ENCODE results near the gene IMMP2L. TPM values are rescaled to one million over a fixed set of nuclear protein-coding genes. Genes with fewer than 3 reads are reported as not detected.
A peak's percentile ranks its signal among the peaks of the same experiment; 100 is the strongest.

The IMMP2L gene
- total and polyA plus RNA-seq, 2 of the 13 experiments (the other 11 are each of a cell fraction or from before 2014, with no cell fraction given), result 7.8 to 16.9 TPM

DNA sequence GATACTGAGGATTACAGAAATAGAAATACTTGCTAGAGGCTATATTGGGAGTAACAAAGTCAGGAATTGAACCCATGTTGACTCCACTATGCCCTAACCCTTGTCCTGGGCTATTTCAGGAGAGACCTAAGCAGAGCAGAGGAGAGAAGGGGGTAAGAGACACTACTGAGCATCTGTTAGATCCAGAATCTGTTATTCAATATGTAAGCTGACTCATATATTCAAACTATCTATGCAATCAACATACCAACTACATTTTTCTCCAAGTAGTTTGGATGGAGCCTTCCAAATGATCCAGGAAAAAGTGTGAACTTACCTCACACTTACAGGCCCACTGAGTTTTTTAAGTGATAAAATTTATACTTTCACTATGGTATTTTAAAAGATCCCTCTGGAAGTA, 216.1 kb downstream of the IMMP2L start (continued):
- TF ChIP-seq, protein P1, sequence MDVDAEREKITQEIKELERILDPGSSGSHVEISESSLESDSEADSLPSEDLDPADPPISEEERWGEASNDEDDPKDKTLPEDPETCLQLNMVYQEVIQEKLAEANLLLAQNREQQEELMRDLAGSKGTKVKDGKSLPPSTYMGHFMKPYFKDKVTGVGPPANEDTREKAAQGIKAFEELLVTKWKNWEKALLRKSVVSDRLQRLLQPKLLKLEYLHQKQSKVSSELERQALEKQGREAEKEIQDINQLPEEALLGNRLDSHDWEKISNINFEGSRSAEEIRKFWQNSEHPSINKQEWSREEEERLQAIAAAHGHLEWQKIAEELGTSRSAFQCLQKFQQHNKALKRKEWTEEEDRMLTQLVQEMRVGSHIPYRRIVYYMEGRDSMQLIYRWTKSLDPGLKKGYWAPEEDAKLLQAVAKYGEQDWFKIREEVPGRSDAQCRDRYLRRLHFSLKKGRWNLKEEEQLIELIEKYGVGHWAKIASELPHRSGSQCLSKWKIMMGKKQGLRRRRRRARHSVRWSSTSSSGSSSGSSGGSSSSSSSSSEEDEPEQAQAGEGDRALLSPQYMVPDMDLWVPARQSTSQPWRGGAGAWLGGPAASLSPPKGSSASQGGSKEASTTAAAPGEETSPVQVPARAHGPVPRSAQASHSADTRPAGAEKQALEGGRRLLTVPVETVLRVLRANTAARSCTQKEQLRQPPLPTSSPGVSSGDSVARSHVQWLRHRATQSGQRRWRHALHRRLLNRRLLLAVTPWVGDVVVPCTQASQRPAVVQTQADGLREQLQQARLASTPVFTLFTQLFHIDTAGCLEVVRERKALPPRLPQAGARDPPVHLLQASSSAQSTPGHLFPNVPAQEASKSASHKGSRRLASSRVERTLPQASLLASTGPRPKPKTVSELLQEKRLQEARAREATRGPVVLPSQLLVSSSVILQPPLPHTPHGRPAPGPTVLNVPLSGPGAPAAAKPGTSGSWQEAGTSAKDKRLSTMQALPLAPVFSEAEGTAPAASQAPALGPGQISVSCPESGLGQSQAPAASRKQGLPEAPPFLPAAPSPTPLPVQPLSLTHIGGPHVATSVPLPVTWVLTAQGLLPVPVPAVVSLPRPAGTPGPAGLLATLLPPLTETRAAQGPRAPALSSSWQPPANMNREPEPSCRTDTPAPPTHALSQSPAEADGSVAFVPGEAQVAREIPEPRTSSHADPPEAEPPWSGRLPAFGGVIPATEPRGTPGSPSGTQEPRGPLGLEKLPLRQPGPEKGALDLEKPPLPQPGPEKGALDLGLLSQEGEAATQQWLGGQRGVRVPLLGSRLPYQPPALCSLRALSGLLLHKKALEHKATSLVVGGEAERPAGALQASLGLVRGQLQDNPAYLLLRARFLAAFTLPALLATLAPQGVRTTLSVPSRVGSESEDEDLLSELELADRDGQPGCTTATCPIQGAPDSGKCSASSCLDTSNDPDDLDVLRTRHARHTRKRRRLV (CRISPR knock-in tag; IDR thresholded peaks at IDR 0.05), result no peak
- no peak for TF ChIP-seq BORCS8-MEF2B (CRISPR knock-in tag; IDR thresholded peaks at IDR 0.05)
- no peak for TF ChIP-seq RARG (CRISPR knock-in tag; IDR thresholded peaks at IDR 0.05; ENCODE audit: low read depth)
- TF ChIP-seq ZNF557 (CRISPR knock-in tag; IDR thresholded peaks at IDR 0.05), result no peak
- TF ChIP-seq ZNF563 (CRISPR knock-in tag; IDR thresholded peaks at IDR 0.05), result no peak

DNA sequence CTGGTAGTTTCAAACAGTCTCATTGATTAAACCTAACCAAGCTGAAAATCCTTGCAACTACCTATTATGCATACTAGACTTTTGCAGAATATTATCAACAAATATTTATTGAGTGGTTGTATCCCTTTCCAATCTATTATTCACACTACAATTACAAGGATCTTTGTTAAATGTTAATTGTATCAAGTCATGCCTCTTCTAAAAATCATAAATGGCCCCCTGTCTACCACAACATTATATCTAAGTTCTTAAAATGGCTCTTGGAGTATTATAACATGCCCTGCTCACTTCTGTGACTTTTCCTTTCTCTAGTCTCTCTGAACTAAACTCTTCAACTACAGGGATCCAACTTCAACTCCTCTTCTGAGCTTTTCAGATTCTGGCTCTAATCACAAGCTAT, 219.3 kb downstream of the IMMP2L start:
- Histone ChIP-seq H4K20me1 (ENCODE audit: insufficient read depth, low read length) (no peaks in the 10 kb centered on the region), H2AFZ (ENCODE audit: low read length) (no peak overlapping the region), H3K36me3 (replicated peaks in 1 of 2; ENCODE audit: control insufficient read depth in 1 of 2, insufficient read depth in 2 of 2, low read length in 2 of 2) (no peaks in the 10 kb centered on the region), H3K79me2 (ENCODE audit: insufficient read depth, low read length) (no peaks in the 10 kb centered on the region), H3K9ac (ENCODE audit: insufficient read depth, low read depth, low read length) (no peak overlapping the region), H3K27me3 (ENCODE audit: control insufficient read depth in 1 of 2, insufficient read depth in 2 of 2, low read length in 2 of 2) (no peaks in the 10 kb centered on the region), H3K27ac (ENCODE audit: extremely low read length, insufficient read depth, low read length) (no peak overlapping the region), H3K4me2 (ENCODE audit: low read depth, low read length) (no peak overlapping the region), H3K9me3 (ENCODE audit: low read length) (peaks cover 20% of the 10 kb centered on the region), H3K4me3 (replicated peaks in 1 of 3; ENCODE audit: insufficient read depth in 1 of 3, low read depth in 2 of 3, low read length in 3 of 3) (no peak overlapping the region), H3K4me1 (ENCODE audit: insufficient read depth, low read length) (no peaks in the 10 kb centered on the region)
- intact Hi-C loops (cut with micrococcal nuclease; ENCODE audit: unreplicated experiment), result no loop called here
- no peak for FAIRE-seq
- BruUV-seq (replicated peaks), result no TSS peak
- CTCF ChIA-PET (ENCODE audit: low intra/inter-chr PET ratio, low total read pairs), result no interaction called here
- POLR2A ChIA-PET, result no interaction called here
- DNase-seq (ENCODE audit: low spot score), result no peak
- TF ChIP-seq PTBP1 (IDR thresholded peaks at IDR 0.05; ENCODE audit: low read depth, low read length, poor library complexity, severe bottlenecking) (no peak), ZNF614 (CRISPR knock-in tag; IDR thresholded peaks at IDR 0.05; ENCODE audit: borderline replicate concordance) (peak; percentile 99)
- in situ Hi-C loops (cut with HindIII; ENCODE audit: extremely low pct_ligation_motif_present, low pct_unique_long_range_greater_than_20kb), result loop anchor here (25.0 kb wide), 1 partner anchor 394 kb away; no protein-coding TSS in a partner anchor
- no peak for ATAC-seq

All from HepG2 (cell line).